HG03159 (cell line): Measurements from ENCODE around the gene POFUT2.

Source experiments
- ATAC-seq: cut with Tn5 transposase; IDR thresholded peaks from one replicate; pipeline ENCODE4 v1.9.1; 2021; ENCODE audit warnings: mild to moderate bottlenecking, moderate library complexity; ENCODE audit not compliant: unreplicated experiment

The POFUT2 gene

GRCh38 chr21:45226540-45227326, 61.0 kb downstream of the POFUT2 start:
- ATAC-seq: no peak

DNA sequence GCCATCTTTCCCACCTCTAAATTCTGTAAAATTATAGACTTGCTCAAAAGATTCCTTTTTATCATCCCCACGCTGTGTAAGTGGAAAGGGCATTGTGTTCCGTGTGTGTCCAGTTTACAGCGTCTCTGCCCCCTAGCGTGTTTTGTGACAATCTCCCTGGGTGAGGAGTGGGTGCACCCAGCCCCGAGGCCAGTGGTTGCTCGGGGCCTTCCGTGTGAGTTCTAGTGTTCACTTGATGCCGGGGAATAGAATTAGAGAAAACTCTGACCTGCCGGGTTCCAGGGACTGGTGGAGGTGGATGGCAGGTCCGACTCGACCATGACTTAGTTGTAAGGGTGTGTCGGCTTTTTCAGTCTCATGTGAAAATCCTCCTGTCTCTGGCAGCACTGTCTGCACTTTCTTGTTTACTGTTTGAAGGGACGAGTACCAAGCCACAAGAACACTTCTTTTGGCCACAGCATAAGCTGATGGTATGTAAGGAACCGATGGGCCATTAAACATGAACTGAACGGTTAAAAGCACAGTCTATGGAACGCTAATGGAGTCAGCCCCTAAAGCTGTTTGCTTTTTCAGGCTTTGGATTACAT, 61.9 kb downstream of the POFUT2 start:
- no peak for ATAC-seq

- no peak for ATAC-seq
Measured at GRCh38 chr21:45225041-45225740, 62.5 kb downstream of the POFUT2 start.

GRCh38 chr21:45224189-45224938, 63.3 kb downstream of the POFUT2 start:
- ATAC-seq: no peak

DNA sequence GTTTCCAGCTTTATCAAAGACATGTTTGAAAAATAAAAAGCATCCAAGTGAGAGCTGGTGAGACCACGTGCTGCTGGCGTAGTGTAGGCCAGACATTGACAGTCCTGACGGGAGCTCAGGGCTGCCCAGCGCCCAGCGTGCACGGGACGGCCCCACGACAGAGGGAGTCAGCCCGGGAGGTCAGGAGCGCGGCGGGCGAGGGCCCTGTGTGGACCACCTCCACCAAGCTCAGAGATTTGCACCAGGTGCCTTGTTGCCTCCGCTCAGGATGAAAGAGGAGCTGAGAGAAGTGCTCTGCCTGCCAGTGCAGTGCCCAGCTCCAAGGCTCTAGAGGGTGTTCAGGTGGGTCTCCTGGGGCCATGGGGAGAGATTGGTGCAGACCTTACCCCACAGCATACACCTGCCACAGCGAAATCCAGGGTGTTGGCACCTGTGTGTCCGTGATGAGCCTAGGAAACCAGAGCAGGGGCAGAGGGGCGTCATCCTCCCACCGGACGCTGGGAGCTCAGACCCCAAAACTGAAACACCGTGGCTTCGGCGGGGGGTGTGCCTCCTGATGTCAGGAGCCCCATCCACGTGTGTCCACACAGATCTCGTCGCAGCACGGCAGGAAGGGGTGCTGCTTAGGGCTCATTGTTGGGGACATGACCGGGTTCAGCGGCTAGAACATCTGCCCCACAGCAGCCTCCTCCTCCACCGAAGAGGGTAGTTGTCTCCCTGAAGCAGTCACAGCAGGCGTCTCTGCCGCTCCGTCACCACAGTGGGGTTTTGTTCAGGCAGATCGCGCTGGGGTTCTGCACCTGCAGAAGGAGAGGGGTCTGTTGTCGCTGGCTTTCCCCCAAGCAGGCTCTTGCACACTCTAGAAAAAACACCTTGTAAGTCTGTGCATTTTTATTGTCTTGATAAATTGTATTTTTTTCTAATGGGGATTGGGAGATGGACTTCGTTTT, 64.2 kb downstream of the POFUT2 start:
- no peak for ATAC-seq

DNA sequence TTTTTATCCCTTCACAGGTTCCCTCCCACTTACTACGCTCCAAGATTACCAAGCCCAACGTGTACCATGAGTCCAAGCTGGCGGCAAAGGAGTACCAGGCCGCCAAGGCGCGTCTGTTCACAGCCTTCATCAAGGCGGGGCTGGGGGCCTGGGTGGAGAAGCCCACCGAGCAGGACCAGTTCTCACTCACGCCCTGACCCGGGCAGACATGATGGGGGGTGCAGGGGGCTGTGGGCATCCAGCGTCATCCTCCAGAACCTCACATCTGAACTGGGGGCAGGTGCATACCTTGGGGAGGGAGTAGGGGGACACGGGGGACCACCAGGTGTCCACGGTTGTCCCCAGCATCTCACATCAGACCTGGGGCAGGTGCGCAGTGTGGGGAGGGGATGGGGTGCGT, 65.7 kb downstream of the POFUT2 start:
- no peak for ATAC-seq

GRCh38 chr21:45220714-45221490, 66.8 kb downstream of the POFUT2 start:
- ATAC-seq: no peak

GRCh38 chr21:45220071-45220481, 67.6 kb downstream of the POFUT2 start:
- no peak for ATAC-seq

DNA sequence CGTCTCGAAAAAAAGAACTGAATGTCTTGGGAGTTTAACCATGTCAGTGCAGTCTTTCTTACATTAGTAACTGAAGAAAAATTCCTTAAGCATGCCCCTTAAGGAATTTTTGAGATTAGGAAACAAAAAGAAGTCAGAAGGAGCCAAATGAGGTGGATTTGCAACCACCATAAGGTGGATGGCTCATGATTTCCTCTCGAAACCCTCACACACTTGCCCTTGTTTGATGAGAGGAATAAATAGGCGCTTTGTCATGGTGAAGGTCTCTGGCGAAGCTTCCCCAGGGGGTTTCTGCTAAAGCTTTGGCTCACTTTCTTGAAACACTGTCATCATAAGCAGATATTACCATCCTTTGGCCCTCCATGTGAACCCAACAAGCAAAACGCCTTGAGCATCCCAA, 68.2 kb downstream of the POFUT2 start:
- no peak for ATAC-seq

DNA sequence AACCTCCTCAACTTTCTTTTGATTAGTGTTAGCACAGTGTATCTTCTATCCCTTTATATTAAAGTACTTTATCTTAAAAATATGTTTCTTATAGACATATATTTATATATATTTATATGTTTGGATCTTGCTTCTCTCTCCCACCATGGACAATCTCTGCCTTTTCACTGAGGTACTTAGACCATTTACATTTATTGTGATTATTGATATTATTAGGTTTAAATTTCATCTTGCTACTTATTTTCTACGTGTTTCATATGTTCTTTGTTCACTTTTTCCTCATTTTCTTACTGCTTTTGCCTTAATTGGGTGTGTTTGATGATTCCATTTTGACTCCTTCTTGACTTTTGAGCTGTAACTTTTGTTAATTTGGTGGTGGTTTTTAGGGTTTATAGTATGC, 70.7 kb downstream of the POFUT2 start:
- no peak for ATAC-seq

DNA sequence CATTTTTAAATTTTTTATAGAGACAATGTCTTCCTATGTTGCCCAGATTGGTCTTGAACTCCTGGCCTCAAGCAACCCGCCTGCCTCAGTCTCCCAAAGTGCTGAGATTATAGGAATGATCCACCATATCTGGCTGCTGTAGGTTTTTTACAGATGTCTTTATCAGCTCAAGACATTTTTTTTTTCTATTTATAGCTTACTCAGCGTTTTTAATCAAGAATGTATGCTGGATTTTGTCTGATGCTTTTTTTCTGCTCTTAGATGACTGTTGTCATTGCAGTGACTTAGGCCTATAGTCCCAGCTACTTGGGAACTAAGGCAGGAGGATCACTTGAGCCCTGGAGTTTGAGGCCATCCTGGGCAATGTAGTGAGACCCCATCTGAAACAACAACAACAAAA, 72.5 kb downstream of the POFUT2 start:
- ATAC-seq: no peak
